H1 (cell line): ENCODE data around the gene CEP41. TPM values are rescaled to one million over a fixed set of nuclear protein-coding genes. Genes with fewer than 3 reads are reported as not detected.

Experiments used
- CTCF ChIA-PET: fragments of 300-600 bp; sonication (Branson Sonifier 250); formaldehyde crosslinking; loops from one replicate; lab custom pipeline; 2021; ENCODE audit not compliant: partially characterized antibody; lab: Charles Lee
- POLR2A ChIA-PET: fragments of 300-600 bp; sonication (Branson Sonifier 250); formaldehyde crosslinking; loops from one replicate; lab custom pipeline; 2021; ENCODE audit warnings: inconsistent platforms; ENCODE audit not compliant: partially characterized antibody; lab: Charles Lee
- DNase-seq, 2 experiments: peaks; one replicate each; pipeline versions ENCODE4 v3.0.0 to v3.0.0-alpha.2; 2010 to 2022; ENCODE audit warnings: low spot score in 2 of 2, low read depth in 1 of 2, mixed read lengths in 1 of 2
- FAIRE-seq: peaks from 2 replicates; lab custom pipeline; 2011; peaks lifted over from hg19 to GRCh38; lab: Jason Lieb, UNC
- H2AFZ ChIP-seq: 2 replicates; pipeline ENCODE4 v1.8.1; 2012; ENCODE audit warnings: low read length, inconsistent platforms
- H2AK5ac ChIP-seq: 2 replicates; pipeline ENCODE4 v1.6.1; 2013; ENCODE audit warnings: low read depth, low read length
- H2BK120ac ChIP-seq: replicated peaks from 2 replicates; pipeline ENCODE3; 2013; ENCODE audit warnings: low read depth, low read length, inconsistent platforms
- H2BK12ac ChIP-seq: 2 replicates; pipeline ENCODE4 v1.6.1; 2013; ENCODE audit warnings: low read depth, low read length
- H2BK15ac ChIP-seq: 2 replicates; pipeline ENCODE4 v1.6.1; 2013; ENCODE audit warnings: low read length
- H2BK20ac ChIP-seq: 2 replicates; pipeline ENCODE4 v1.6.1; 2013; ENCODE audit warnings: low read length
- H2BK5ac ChIP-seq: 2 replicates; pipeline ENCODE4 v1.6.1; 2013; ENCODE audit warnings: low read depth, low read length
- H3K14ac ChIP-seq: 2 replicates; pipeline ENCODE4 v1.6.1; 2013; ENCODE audit warnings: inconsistent platforms; ENCODE audit not compliant: insufficient read length
- H3K18ac ChIP-seq: 2 replicates; pipeline ENCODE4 v1.6.1; 2013; ENCODE audit warnings: low read length; ENCODE audit errors: extremely low read depth
- H3K23ac ChIP-seq: 2 replicates; pipeline ENCODE4 v1.6.1; 2013; ENCODE audit warnings: inconsistent platforms; ENCODE audit not compliant: insufficient read length
- H3K23me2 ChIP-seq: 2 replicates; pipeline ENCODE4 v1.6.1; 2013; ENCODE audit warnings: low read depth, low read length
- H3K27ac ChIP-seq: 2 replicates; pipeline ENCODE4 v1.6.1; 2011; ENCODE audit warnings: low read depth, low read length, inconsistent platforms
- H3K27me3 ChIP-seq, 4 experiments: replicated peaks in 1 of 4; 1 replicate in 1 of 4; 2 replicates in 3 of 4; pipeline versions ENCODE4 v1.6.1 to v1.8.1; 2011 to 2013; ENCODE audit warnings: low read length in 3 of 4, mild to moderate bottlenecking in 3 of 4, inconsistent platforms in 2 of 4, mixed read lengths in 2 of 4, moderate library complexity in 1 of 4; ENCODE audit not compliant: control insufficient read depth in 3 of 4, insufficient read depth in 3 of 4; ENCODE audit errors: extremely low read depth in 1 of 4
- H3K36me3 ChIP-seq, 4 experiments: 2 replicates each; pipeline versions ENCODE4 v1.6.1 to v1.8.1; 2011 to 2013; ENCODE audit warnings: mild to moderate bottlenecking in 4 of 4, low read length in 3 of 4, moderate library complexity in 2 of 4, control low read depth in 1 of 4, inconsistent platforms in 1 of 4; ENCODE audit not compliant: insufficient read depth in 4 of 4, control insufficient read depth in 2 of 4
- H3K4ac ChIP-seq: replicated peaks from 2 replicates; pipeline ENCODE3; 2013; ENCODE audit warnings: low read length, low read depth, mixed read lengths, inconsistent platforms; ENCODE audit not compliant: insufficient read length
- H3K4me1 ChIP-seq, 4 experiments: replicated peaks in 1 of 4; 1 replicate in 1 of 4; 2 replicates in 3 of 4; pipeline versions ENCODE4 v1.6.1 to v1.8.1; 2011 to 2013; ENCODE audit warnings: low read length in 3 of 4, inconsistent platforms in 2 of 4, mixed read lengths in 1 of 4; ENCODE audit not compliant: insufficient read depth in 4 of 4, control insufficient read depth in 3 of 4
- H3K4me2 ChIP-seq, 2 experiments: 2 replicates each; pipeline versions ENCODE4 v1.6.1 to v1.8.1; 2011 to 2013; ENCODE audit warnings: low read depth in 2 of 2, low read length in 2 of 2, control low read depth in 1 of 2, inconsistent platforms in 1 of 2, mild to moderate bottlenecking in 1 of 2; ENCODE audit not compliant: insufficient read depth in 1 of 2
- H3K4me3 ChIP-seq, 4 experiments: fragments of 200-600, 300-600 bp in 1 of 4; sonication (generic), shearing (Covaris generic), sonication (Bioruptor Twin) in 1 of 4; 2 replicates each; pipeline versions ENCODE4 v1.5.1 to v1.8.1; 2011 to 2016; ENCODE audit warnings: low read length in 4 of 4, low read depth in 3 of 4, control low read depth in 2 of 4, inconsistent platforms in 2 of 4, mild to moderate bottlenecking in 2 of 4, mixed read lengths in 1 of 4, moderate library complexity in 1 of 4; ENCODE audit not compliant: insufficient read depth in 2 of 4; ENCODE audit errors: extremely low read depth in 1 of 4
- H3K56ac ChIP-seq: replicated peaks from 2 replicates; pipeline ENCODE3; 2013; ENCODE audit warnings: low read depth, mild to moderate bottlenecking, mixed read lengths, low read length, inconsistent platforms; ENCODE audit not compliant: insufficient read length
- H3K79me1 ChIP-seq: 2 replicates; pipeline ENCODE4 v1.6.1; 2013; ENCODE audit warnings: low read depth, low read length, control low read depth
- H3K79me2 ChIP-seq, 2 experiments: 2 replicates each; pipeline versions ENCODE4 v1.6.1 to v1.8.1; 2012 to 2013; ENCODE audit warnings: low read length in 2 of 2, mild to moderate bottlenecking in 2 of 2, inconsistent platforms in 1 of 2; ENCODE audit not compliant: insufficient read depth in 2 of 2, control insufficient read depth in 1 of 2
- H3K9ac ChIP-seq, 4 experiments: replicated peaks in 1 of 4; 1 replicate in 1 of 4; 2 replicates in 3 of 4; pipeline versions ENCODE4 v1.6.1 to v1.8.1; 2011 to 2013; ENCODE audit warnings: low read depth in 3 of 4, low read length in 3 of 4, control low read depth in 2 of 4, mild to moderate bottlenecking in 2 of 4, moderate library complexity in 2 of 4, inconsistent platforms in 1 of 4; ENCODE audit errors: extremely low read depth in 1 of 4
- H3K9me3 ChIP-seq, 2 experiments: 2 replicates each; pipeline versions ENCODE4 v1.6.1 to v1.8.1; 2012 to 2013; ENCODE audit warnings: mild to moderate bottlenecking in 2 of 2, moderate library complexity in 2 of 2, control low read depth in 1 of 2, inconsistent platforms in 1 of 2, low read depth in 1 of 2, low read length in 1 of 2, mixed read lengths in 1 of 2; ENCODE audit not compliant: insufficient read depth in 2 of 2
- H4K20me1 ChIP-seq, 2 experiments: replicated peaks in 1 of 2; 2 replicates each; pipeline versions ENCODE3 to v1.8.1; 2011 to 2013; ENCODE audit warnings: inconsistent platforms in 2 of 2, low read length in 2 of 2, mild to moderate bottlenecking in 1 of 2; ENCODE audit not compliant: insufficient read depth in 2 of 2, control insufficient read depth in 1 of 2
- H4K5ac ChIP-seq: 2 replicates; pipeline ENCODE4 v1.6.1; 2013; ENCODE audit warnings: low read length, low read depth, mixed read lengths, inconsistent platforms; ENCODE audit not compliant: insufficient read length
- H4K8ac ChIP-seq: 2 replicates; pipeline ENCODE4 v1.8.0; 2013; ENCODE audit warnings: mild to moderate bottlenecking, moderate library complexity, low read length, inconsistent platforms; ENCODE audit not compliant: insufficient read depth; ENCODE audit errors: extremely low read depth
- H4K91ac ChIP-seq: replicated peaks from 2 replicates; pipeline ENCODE3; 2013; ENCODE audit warnings: low read length, mixed read lengths, inconsistent platforms; ENCODE audit not compliant: insufficient read length
- BRCA1 ChIP-seq: IDR thresholded peaks from 2 replicates; pipeline ENCODE4 v1.6.1; 2012; ENCODE audit warnings: low read depth, low read length, improper control_type of control experiment
- CBX5 ChIP-seq: fragments of 300-800, 300-1000 bp; sonication (generic); IDR thresholded peaks from 2 replicates; pipeline ENCODE4 v1.7.1; 2016; ENCODE audit warnings: antibody characterized with exemption, low read length, low read depth
- CEBPB ChIP-seq: IDR thresholded peaks from 2 replicates; pipeline ENCODE4 v1.6.1; 2012; ENCODE audit warnings: low read depth, low read length
- CTBP2 ChIP-seq: IDR thresholded peaks from 2 replicates; pipeline ENCODE4 v1.7.0; 2011; ENCODE audit warnings: borderline replicate concordance, mild to moderate bottlenecking, moderate library complexity, mixed read lengths, low read length; ENCODE audit not compliant: insufficient read depth, insufficient read length
- EGR1 ChIP-seq: IDR thresholded peaks from 2 replicates; pipeline ENCODE4 v1.6.1; 2011; ENCODE audit warnings: low read depth, low read length, borderline replicate concordance
- EZH2 ChIP-seq: fragments of 200-600 bp; sonication (generic); IDR thresholded peaks from 2 replicates; pipeline ENCODE4 v1.7.1; 2012; ENCODE audit warnings: low read depth, mild to moderate bottlenecking, moderate library complexity, low read length, inconsistent platforms; ENCODE audit not compliant: severe bottlenecking
- GABPA ChIP-seq: IDR thresholded peaks from 2 replicates; pipeline ENCODE4 v1.6.1; 2011; ENCODE audit warnings: mild to moderate bottlenecking, low read length, moderate library complexity, borderline replicate concordance; ENCODE audit not compliant: insufficient read depth
- JUND ChIP-seq: IDR thresholded peaks from 2 replicates; pipeline ENCODE4 v1.6.1; 2011; ENCODE audit warnings: mild to moderate bottlenecking, improper control_type of control experiment, low read length
- KDM4A ChIP-seq: IDR thresholded peaks from one replicate; pipeline ENCODE4 v1.7.1; 2012; ENCODE audit warnings: low read depth, mild to moderate bottlenecking, moderate library complexity, low read length, inconsistent platforms; ENCODE audit not compliant: severe bottlenecking
- RAD21 ChIP-seq, 2 experiments: IDR thresholded peaks in 1 of 2; conservative IDR thresholded peaks in 1 of 2; 2 replicates each; pipeline ENCODE4 v1.6.1; 2011; ENCODE audit warnings: low read depth in 2 of 2, low read length in 2 of 2, improper control_type of control experiment in 1 of 2, inconsistent platforms in 1 of 2, mild to moderate bottlenecking in 1 of 2, moderate library complexity in 1 of 2
- RBBP5 ChIP-seq: IDR thresholded peaks from 2 replicates; pipeline ENCODE4 v1.7.1; 2012; ENCODE audit warnings: low read depth, mild to moderate bottlenecking, inconsistent platforms, low read length, moderate library complexity, borderline replicate concordance
- TAF7 ChIP-seq: optimal IDR thresholded peaks from 2 replicates; pipeline ENCODE3; 2011; ENCODE audit warnings: low read depth, mild to moderate bottlenecking, inconsistent platforms, low read length, moderate library complexity, borderline replicate concordance
- TBP ChIP-seq: IDR thresholded peaks from 2 replicates; pipeline ENCODE4 v1.6.1; 2011; ENCODE audit warnings: low read depth, low read length, improper control_type of control experiment
- WGBS, 2 experiments: shearing (Covaris generic) in 1 of 2; methylation state at CpG; one replicate each; pipeline versions ENCODE4 v1.1.6 to v1.1.7; 2013 to 2015; ENCODE audit warnings: low lambda C conversion rate in 2 of 2, mixed read lengths in 2 of 2, inconsistent platforms in 1 of 2, low coverage in 1 of 2, missing lambda C conversion rate in 1 of 2; ENCODE audit not compliant: insufficient replicate concordance in 2 of 2, insufficient coverage in 1 of 2, insufficient read length in 1 of 2; ENCODE audit errors: extremely low coverage in 1 of 2, missing lambda C conversion rate in 1 of 2; 5-methylcytosine and 5-hydroxymethylcytosine counted together
- polyA plus RNA-seq, 7 experiments: library from polyadenylated mRNA; depleted of rRNA in 3 of 7; stranded (reverse) in 5 of 7; unstranded in 2 of 7; fragments of >200 nt in 5 of 7; fragments of 200-250 nt in 2 of 7; gene quantifications; 1 replicate in 5 of 7; 2 replicates in 1 of 7; 4 replicates in 1 of 7; pipeline versions ENCODE4 v1.2.1 to v1.2.3, GENCODE V29; 2011 to 2013; ENCODE audit warnings: missing spikeins in 2 of 7, mixed read lengths in 2 of 7
- total RNA-seq: library from RNA; stranded (reverse); fragmentation: NEBNext Ultra II Directional; extraction: Animal tissue kit (Norgen Biotek cat#: 25700); gene quantifications from 2 replicates; pipeline ENCODE4 v1.2.1, GENCODE V29; 2021

Gene CEP41
- total and polyA plus RNA-seq, 2 of the 8 experiments (the other 6 are each of a cell fraction or from before 2014, with no cell fraction given): 9.3 to 12.8 TPM

DNA sequence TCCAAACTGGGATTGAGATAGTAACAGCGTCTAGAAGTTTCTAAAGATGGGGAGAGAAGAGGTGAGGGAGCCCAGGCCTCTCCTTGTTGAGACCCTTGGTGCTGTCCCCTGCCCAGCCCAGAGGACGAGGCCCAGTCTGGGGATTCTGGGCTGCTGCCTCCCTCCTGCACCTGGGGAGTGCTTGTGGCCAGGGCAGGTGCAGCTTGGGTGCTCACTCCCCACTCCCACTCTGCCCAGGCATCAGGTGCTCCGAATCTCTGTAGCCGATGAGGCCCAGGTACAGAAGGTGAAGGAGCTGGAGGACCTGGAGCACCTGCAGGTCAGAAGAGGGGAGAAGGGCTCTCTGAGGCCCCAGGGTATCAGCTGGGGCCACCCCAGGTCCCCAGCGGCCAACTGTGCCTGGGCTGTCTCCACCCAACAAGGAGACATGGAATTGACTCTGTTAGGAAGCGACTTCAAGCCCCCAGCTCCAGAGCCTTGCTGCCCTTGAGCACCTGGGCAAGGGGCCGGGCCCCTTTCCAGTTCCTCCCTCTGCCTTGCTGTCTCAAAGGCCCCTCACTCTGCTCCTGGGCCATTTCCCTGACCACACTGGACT lies 59.9 kb downstream of the CEP41 start:
- WGBS, 2 experiments: 90% methylated on average over 5 of the region's 7 CpGs; no CpG with 5 or more reads in 1 of the 2 experiments
- no peak overlapping the region for H2AFZ ChIP-seq
- no peak for TF ChIP-seq CTBP2
- no peak for TF ChIP-seq RBBP5
- no peak for TF ChIP-seq TAF7
- TF ChIP-seq TBP: no peak
- TF ChIP-seq BRCA1: no peak
- no peak for TF ChIP-seq RAD21 (IDR thresholded peaks at IDR 0.05 in 1 of 2, conservative IDR thresholded peaks at IDR 0.05 in 1 of 2; ENCODE audit: low read depth in 2 of 2, low read length in 2 of 2)
- no peak for TF ChIP-seq CEBPB
- no peak for TF ChIP-seq KDM4A
- TF ChIP-seq EGR1: no peak
- no peak for TF ChIP-seq CBX5
- no peak for TF ChIP-seq GABPA
- TF ChIP-seq JUND: no peak
- TF ChIP-seq EZH2: no peak

More for the DNA sequence above, 59.9 kb downstream of the CEP41 start:
- Histone ChIP-seq H3K79me2 (no peaks in the 10 kb centered on the region), H3K27ac (no peak overlapping the region), H3K4me1 (peaks cover 0 to 2% (median 0%) of the 10 kb centered on the region in 4 experiments; a peak in 1 of 7 replicates), H2BK5ac (no peak overlapping the region), H3K79me1 (no peaks in the 10 kb centered on the region), H3K14ac (no peak overlapping the region), H3K4ac (no peak overlapping the region), H3K56ac (no peak overlapping the region), H4K5ac (no peak overlapping the region), H3K27me3 (no peaks in the 10 kb centered on the region; a peak in 1 of 7 replicates), H4K20me1 (no peaks in the 10 kb centered on the region), H3K36me3 (no peaks in the 10 kb centered on the region), H2BK20ac (no peak overlapping the region), H4K8ac (no peak overlapping the region; the same call in 1 of the 2 replicates), H3K23me2 (no peaks in the 10 kb centered on the region; the same call in 1 of the 2 replicates), H2BK120ac (no peak overlapping the region), H2BK15ac (no peak overlapping the region), H2AK5ac (no peak overlapping the region), H3K4me3 (no peak overlapping the region), H3K18ac (no peak overlapping the region), H4K91ac (no peak overlapping the region), H3K4me2 (no peak overlapping the region), H2BK12ac (no peak overlapping the region), H3K9ac (no peak overlapping the region), H3K23ac (no peak overlapping the region), H3K9me3 (peaks cover 13% of the 10 kb centered on the region in 2 experiments)
- POLR2A ChIA-PET: interaction anchor here (0.8 to 1.6 kb wide), 4 partner anchors 8 to 108 kb away, joined by 3 read pairs; no protein-coding TSS in a partner anchor
- no peak for FAIRE-seq
- no peak for DNase-seq
- CTCF ChIA-PET: interaction anchor here (0.9 to 5.7 kb wide), 22 partner anchors 12 to 117 kb away, joined by 3 to 59 read pairs (median 4); partner anchors contain the start of gene CPA5
